Right lung (tissue), 5 donors: Measurements from ENCODE around the gene TAF15. TPM values are rescaled to one million over a fixed set of nuclear protein-coding genes. Genes with fewer than 3 reads are reported as not detected.
A peak's percentile ranks its signal among the peaks of the same experiment; 100 is the strongest.

Experiments used
- DNase-seq, 2 donors: peaks; one replicate each; pipeline ENCODE4 v3.0.0-alpha.2; 2013
- polyA plus RNA-seq, 5 donors: library from polyadenylated mRNA; unstranded; fragments of 120-200 nt; gene quantifications; one replicate each; pipeline versions ENCODE4 v1.2.1 to v1.2.3, GENCODE V29; 2013; ENCODE audit warnings: inconsistent platforms in 1 of 5, low replicate concordance in 1 of 5; ENCODE audit not compliant: insufficient read length in 5 of 5, insufficient read depth in 1 of 5

The TAF15 gene
- polyA plus RNA-seq, 5 donors, result 200 to 261 (median 239) TPM

GRCh38 chr17:35780950-35781349, 28.3 kb upstream of the TAF15 start:
- no peak for DNase-seq

GRCh38 chr17:35784895-35785294, 24.4 kb upstream of the TAF15 start:
- no peak for DNase-seq

DNA sequence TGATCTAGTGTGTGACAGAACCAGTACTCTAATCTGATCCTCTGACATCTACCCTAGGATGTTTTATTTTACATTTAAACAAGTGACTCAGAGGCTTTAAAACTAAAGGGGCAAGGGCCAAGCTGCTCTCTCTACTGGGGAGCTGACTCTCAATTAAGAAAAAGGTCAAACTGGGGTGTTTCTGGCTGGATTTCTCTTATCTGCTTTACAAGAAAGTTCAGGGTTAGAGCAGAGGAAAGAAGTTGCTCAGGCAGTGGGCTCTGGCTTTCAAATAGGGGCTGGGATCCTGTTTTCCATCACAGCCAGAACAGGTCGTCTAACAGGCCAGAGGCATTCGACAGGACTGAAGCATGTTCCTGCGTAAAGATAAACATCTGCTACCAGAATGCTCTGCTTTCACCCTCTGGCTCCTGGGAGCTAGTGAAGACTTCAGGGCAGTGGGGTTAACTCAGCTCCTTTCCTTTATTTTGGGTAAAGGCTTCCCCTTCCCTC, 22.3 kb upstream of the TAF15 start:
- no peak for DNase-seq

DNA sequence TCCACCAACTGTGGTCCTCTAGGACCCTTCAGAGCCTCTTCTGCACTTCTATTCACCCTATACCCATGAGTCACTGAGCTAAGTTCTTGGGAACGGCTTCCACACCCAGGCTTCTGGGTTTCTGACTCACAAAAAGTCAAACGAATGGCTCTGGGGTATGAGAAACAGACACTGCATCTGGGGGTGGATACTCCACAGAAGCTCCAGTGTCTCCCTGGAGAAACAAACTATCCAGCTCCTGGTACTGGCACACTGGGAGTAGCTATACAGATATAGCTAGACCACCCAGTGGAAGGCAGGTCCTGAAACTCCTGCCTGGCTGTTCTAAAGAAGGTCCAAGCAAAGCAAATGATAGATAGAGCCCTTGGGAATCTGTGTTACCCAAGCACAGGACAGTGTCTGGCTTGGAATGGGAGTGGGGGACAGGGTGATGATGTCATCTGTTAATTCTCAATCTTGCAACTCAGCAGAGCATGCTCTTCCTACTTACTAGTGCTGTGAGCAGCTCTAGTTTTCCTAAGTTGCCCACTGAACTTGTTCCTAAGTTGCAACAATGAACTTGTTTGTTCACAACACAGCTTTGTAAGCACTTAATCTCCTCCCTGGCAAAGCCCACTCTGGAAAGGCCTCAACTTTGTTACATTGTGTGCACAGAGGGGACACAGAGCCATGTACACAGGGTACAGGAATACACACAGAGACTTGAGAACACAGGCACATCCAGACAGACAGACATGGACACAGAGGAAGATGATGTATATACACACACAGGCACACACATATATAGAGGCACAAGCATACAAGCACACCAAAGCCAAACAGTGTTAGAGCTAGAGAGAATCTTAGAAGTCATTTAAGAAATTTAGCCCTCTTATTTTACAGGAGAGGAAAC, 20.6 kb upstream of the TAF15 start:
- no peak for DNase-seq

DNA sequence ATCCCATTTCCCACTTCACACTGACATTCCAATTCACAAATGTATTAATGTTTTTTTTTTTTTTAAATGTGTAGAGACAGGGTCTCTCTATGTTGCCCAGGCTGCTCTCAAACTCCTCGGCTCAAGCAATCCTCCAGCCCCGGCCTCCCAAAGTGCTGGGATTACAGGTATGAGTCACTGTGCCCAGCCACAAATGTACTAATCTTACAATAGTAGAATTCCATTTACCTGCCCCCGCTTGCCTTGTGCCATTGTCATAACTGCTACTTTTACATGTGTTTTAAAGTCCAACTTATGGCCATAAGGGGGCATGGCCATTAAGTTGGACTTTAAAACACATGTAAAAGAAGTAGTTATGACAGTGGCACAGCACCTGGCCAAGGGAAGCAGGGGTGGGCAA, 18.4 kb upstream of the TAF15 start:
- no peak for DNase-seq

DNA sequence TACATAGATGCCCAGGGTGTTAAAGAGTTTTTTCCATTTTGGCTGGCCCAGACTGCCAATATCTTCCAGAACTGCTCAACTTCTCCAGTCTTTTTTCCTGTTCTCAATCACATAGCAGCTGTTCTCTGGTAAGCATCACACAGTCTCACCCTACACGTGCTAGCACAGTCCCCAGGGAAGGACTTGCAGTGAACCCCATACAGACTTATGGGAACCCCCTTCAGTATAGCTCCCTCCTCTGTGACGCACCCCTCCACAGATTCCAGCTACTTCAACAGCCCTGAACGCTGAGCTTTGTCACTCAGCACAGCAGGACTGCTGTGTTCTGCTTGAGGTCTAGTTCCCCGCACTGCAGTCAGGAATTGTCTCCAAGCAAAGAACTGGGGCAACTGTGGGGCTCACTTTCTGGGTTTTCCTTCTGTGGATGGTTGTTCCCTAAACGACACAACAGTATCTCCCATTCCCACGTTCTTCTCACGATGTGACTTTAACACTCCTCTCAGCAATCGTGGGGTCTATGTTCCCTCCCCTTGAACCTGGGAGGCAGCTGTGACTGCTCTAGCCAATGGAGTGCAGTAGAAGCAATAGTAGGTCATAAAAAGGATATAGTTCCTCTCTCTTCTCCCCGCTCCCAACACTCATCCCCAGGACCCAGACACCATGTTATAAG, 17.5 kb upstream of the TAF15 start:
- no peak for DNase-seq

DNA sequence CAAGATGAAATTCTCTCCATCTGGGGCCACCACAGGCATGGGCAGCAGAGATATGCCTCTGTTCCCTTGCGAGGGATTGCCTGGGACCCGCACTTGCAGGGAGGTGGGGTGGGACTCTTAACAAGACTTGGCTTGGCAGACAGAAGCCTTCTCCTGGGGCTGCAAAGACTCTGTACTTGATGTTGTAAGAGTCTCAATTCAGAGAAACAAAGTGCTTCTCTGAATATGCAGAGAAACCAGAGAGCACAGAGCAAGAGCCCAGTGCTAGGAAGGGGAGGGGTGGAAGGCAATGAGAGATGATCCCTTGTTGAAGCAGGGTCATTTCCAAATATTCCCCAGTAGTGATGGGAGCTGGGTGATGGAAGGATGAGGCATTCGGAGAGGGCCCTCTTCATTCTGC, 16.0 kb upstream of the TAF15 start:
- no peak for DNase-seq

- no peak for DNase-seq
These were observed 14.0 kb upstream of the TAF15 start, which contains the start of gene MMP28 for GRCh38 chr17:35795007-35795870. TSS of gene MMP28 (minus strand) at chr17:35795641. CDS start at chr17:35795377, 264 bp downstream.

GRCh38 chr17:35795871-35796265, 13.4 kb upstream of the TAF15 start:
- DNase-seq, result no peak

DNA sequence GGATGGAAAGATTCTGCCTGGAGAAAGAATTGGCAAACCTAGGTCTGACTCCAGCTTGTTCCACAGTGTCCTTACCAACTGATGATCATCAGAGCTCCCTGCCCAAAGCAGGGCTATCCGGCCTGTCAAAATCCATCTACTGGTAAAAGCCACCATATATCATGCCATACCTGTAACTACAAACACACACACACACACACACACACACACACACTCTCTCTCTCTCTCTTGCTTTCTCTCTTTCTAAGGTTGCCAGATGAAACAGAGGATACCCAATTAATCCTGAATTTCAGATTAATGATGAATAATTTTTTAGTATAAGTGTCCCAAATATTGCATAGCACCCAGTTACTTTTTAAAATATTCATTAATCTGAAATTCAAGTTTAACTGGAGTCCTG, 12.3 kb upstream of the TAF15 start:
- DNase-seq, result no peak

DNA sequence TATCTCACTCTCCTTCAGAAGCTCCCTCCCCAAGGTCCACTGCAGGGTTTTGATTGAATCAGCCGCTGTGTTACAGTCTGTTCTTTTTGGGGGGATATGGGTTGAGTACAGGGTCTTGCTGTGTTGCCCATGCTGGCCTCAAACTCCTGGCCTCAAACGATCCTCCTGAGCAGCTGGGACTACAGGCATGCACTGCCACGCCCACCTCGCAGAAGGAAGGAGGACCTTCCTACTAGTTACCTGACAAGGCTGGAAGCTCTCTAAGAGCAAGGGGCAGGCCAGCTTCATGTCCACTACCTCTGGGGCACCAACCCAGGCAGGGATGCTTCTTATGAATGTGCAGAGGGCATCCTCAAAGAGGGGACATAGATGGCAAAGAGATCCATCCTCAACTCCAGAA, 11.9 kb upstream of the TAF15 start:
- no peak for DNase-seq

GRCh38 chr17:35797918-35798317, 11.4 kb upstream of the TAF15 start:
- no peak for DNase-seq

DNA sequence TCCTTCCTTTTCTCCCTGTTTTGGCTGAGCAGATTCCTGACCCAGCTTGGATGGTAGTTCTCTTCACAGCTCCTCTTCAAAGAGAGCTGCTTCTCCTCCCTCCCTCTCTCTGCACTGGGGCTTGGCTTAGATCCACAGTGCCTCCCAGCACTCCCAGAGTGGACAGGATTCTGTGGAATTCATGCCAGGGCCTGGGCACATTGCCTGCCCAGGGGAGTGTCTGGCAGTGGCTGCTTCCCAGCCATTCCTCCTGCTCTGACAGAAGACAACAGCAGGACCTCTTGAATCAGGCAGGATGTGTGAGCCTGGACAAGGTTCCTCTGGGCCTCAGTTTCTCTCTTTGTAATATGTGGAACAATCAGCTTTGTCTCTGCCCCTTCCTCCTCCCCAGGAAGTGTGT, 9.3 kb upstream of the TAF15 start:
- DNase-seq, result no peak

DNA sequence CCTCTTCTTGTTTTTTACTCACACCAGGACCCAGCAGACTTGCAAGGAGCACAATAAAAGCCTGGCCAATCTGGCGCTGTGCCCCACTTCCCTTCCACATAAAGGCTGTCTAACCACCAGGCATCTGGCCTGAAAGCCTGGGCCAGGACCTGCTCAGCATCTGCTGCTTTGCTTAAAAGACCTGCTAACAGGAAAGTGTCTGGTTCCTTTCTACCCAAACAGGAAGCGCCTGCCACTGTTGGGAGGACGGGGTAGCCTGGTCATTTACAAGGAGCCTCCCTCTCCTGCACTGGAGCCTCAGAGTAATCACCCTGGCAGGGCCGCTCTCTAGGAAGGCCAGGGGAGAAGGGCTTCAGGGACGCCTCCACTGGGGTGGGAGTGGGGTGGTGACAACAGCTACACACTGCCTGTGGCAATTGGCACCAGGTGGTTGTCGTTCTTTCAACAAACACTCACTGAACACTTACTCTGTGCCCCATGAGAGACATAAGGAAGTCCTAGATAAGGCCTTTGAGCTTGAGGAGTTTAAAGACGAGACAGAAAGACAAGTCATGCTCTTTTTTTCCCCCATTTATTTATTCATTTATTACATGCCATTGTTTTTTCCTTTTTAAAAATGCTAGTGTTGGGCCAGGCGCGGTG, 7.6 kb upstream of the TAF15 start:
- DNase-seq, result peak; percentile 42 to 49

DNA sequence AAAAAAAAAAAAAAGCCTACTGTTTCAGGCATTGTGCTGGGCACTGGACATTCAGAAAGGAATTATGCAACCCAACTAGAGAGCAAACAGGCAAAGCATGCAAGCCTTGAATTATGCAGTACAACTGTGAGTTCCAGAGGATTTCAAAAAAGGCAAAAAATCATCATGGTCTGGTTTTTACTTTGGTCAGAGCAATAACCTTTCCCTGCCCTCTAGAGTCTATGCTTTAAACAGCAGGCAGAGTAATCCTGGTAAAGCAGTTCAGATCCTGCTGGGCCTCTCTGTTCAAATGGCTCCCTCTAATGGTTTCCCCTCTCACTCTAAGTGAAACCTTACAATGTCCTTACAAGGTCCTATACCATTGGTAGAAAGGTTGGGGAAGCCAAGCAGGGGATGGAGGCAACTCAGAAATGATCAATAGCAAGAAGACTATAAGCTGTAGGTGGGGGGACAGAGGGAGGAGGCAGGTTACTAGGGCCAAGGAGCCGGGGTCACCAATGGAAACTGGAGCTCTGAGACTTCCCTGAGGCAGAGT, 4.6 kb upstream of the TAF15 start:
- DNase-seq, result peak; percentile 63 to 76

DNA sequence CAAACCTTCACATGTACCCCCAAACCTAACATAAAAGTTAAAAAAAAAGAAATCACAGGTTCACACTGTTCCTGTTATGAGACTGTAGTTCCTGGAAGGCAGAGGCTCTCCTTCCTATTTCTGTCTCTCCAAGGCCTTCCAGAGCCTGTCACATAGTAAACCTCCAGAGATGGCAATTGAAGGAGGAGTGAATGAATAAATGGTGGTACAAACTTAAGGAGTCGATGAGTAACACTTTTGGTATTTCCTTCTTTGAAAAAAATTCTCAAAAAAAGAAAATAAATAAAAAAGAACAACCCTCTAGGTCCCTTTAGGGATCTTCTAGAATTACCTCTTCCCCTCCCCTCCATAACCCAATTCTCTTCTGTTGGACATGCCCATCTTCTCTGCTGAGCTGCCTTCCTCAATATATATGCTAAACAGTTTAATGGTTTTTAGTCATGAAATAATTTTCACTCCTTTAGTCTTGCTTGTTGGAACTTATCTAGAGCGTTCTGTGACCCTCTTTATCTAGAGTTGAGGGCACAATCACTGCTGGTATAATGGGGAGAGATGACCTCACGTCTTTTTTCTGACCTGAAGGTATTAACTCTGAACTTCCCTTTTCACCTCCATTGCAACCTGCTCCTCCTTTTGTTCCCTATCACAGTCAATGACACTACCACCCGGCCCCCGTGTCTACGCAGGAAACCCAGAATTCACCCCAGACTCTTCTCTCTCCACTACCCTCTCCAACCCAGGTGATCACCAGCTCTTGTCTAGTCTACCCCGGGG, 1.7 kb upstream of the TAF15 start:
- no peak for DNase-seq

GRCh38 chr17:35808240-35808961, 883 bp upstream of the TAF15 start:
- no peak for DNase-seq

- DNase-seq, result no peak
These were observed 674 bp downstream of the TAF15 start for GRCh38 chr17:35809855-35810461.

- no peak for DNase-seq
These were observed 2.5 kb downstream of the TAF15 start for GRCh38 chr17:35811759-35812158.
